Midbrain (tissue), 1 donor: Measurements from ENCODE around the gene HIVEP2.

ENCODE experiments used
- DNase-seq: peaks from one replicate; lab custom pipeline; 2025; lab: John Stamatoyannopoulos, UW

HIVEP2 gene

GRCh38 chr6:142773859-142774648 is 170.9 kb downstream of the HIVEP2 start:
- DNase-seq: no peak

GRCh38 chr6:142773324-142773723 is 171.7 kb downstream of the HIVEP2 start:
- DNase-seq: no peak

GRCh38 chr6:142771162-142771561 is 173.8 kb downstream of the HIVEP2 start:
- DNase-seq: no peak

- DNase-seq: no peak
Measured at GRCh38 chr6:142765306-142765705, 179.7 kb downstream of the HIVEP2 start.

- no peak for DNase-seq
Measured at GRCh38 chr6:142764311-142764710, 180.7 kb downstream of the HIVEP2 start.

GRCh38 chr6:142763205-142763604 is 181.8 kb downstream of the HIVEP2 start:
- DNase-seq: no peak

- DNase-seq: no peak
Measured at GRCh38 chr6:142761756-142762155, 183.2 kb downstream of the HIVEP2 start.

- no peak for DNase-seq
Measured at GRCh38 chr6:142760152-142760551, 184.8 kb downstream of the HIVEP2 start.

GRCh38 chr6:142758629-142759025 is 186.3 kb downstream of the HIVEP2 start:
- no peak for DNase-seq

- DNase-seq: no peak
Measured at GRCh38 chr6:142757852-142758628, 186.9 kb downstream of the HIVEP2 start.

GRCh38 chr6:142756215-142756630 is 188.8 kb downstream of the HIVEP2 start:
- DNase-seq: no peak

GRCh38 chr6:142753196-142753595 is 191.8 kb downstream of the HIVEP2 start:
- DNase-seq: no peak

GRCh38 chr6:142752348-142752747 is 192.6 kb downstream of the HIVEP2 start:
- no peak for DNase-seq

GRCh38 chr6:142751452-142751851 is 193.5 kb downstream of the HIVEP2 start:
- no peak for DNase-seq

- no peak for DNase-seq
Measured at GRCh38 chr6:142750998-142751397, 194.0 kb downstream of the HIVEP2 start.

- DNase-seq: no peak
Measured at GRCh38 chr6:142749556-142749955, 195.4 kb downstream of the HIVEP2 start.

GRCh38 chr6:142746524-142746923 is 198.5 kb downstream of the HIVEP2 start:
- DNase-seq: peak; percentile 33

GRCh38 chr6:142744836-142745235 is 200.1 kb downstream of the HIVEP2 start:
- DNase-seq: no peak

GRCh38 chr6:142740449-142740848 is 204.5 kb downstream of the HIVEP2 start:
- no peak for DNase-seq

- no peak for DNase-seq
Measured at GRCh38 chr6:142738731-142739130, 206.2 kb downstream of the HIVEP2 start.

GRCh38 chr6:142738035-142738396 is 207.0 kb downstream of the HIVEP2 start:
- no peak for DNase-seq

- DNase-seq: no peak
Measured at GRCh38 chr6:142737368-142738034, 207.5 kb downstream of the HIVEP2 start.

- DNase-seq: no peak
Measured at GRCh38 chr6:142735204-142735603, 209.8 kb downstream of the HIVEP2 start.
